Neural cell (in vitro differentiated cells): ENCODE measurements around the gene SLC9B1. TPM values are rescaled to one million over a fixed set of nuclear protein-coding genes. Genes with fewer than 3 reads are reported as not detected.

Experiments
- H2AFZ ChIP-seq: fragments of 200-600, 300-800 bp; sonication (generic), shearing (Covaris generic); 2 replicates; pipeline ENCODE4 v1.6.0; 2014; ENCODE audit warnings: low read depth, mild to moderate bottlenecking, antibody characterized with exemption, low read length, moderate library complexity
- H3F3A ChIP-seq: fragments of 200-600 bp; shearing (Covaris generic); 2 replicates; pipeline ENCODE4 v1.6.1; 2016; ENCODE audit warnings: mild to moderate bottlenecking, moderate library complexity, mixed read lengths, antibody characterized with exemption, low read length; ENCODE audit not compliant: insufficient read depth, poor library complexity, severe bottlenecking
- H3K27ac ChIP-seq: fragments of 200-600, 300-800 bp; sonication (generic), shearing (Covaris generic); 2 replicates; pipeline ENCODE4 v1.5.1; 2014; ENCODE audit warnings: mild to moderate bottlenecking, low read length, moderate library complexity
- H3K27me3 ChIP-seq: fragments of 300-800, 200-600 bp; sonication (generic), shearing (Covaris generic); 2 replicates; pipeline ENCODE4 v1.6.0; 2014; ENCODE audit warnings: mild to moderate bottlenecking, low read depth, low read length, moderate library complexity; ENCODE audit not compliant: insufficient read depth
- H3K36me3 ChIP-seq: fragments of 300-800, 200-600 bp; sonication (generic), shearing (Covaris generic); 2 replicates; pipeline ENCODE4 v1.5.1; 2014; ENCODE audit warnings: mild to moderate bottlenecking, antibody characterized with exemption, low read length, moderate library complexity; ENCODE audit not compliant: insufficient read depth
- H3K4me2 ChIP-seq: fragments of 300-800, 200-600 bp; sonication (generic), shearing (Covaris generic); 2 replicates; pipeline ENCODE4 v1.6.0; 2014; ENCODE audit warnings: mild to moderate bottlenecking, low read length
- H3K4me3 ChIP-seq: fragments of 300-800, 200-600 bp; sonication (generic), shearing (Covaris generic); 2 replicates; pipeline ENCODE4 v1.5.1; 2014; ENCODE audit warnings: mild to moderate bottlenecking, low read length, moderate library complexity
- H3K79me2 ChIP-seq: fragments of 200-600 bp; shearing (Covaris generic); replicated peaks from 2 replicates; pipeline ENCODE4 v1.6.0; 2014; ENCODE audit warnings: mild to moderate bottlenecking, low read length, moderate library complexity; ENCODE audit not compliant: insufficient read depth
- H3K9ac ChIP-seq: fragments of 300-800, 200-600 bp; sonication (generic), shearing (Covaris generic); 2 replicates; pipeline ENCODE4 v1.6.1; 2016; ENCODE audit warnings: mild to moderate bottlenecking, low read length, mixed read lengths
- H3K9me2 ChIP-seq: fragments of 200-600 bp; shearing (Covaris generic); 2 replicates; pipeline ENCODE4 v1.6.1; 2016; ENCODE audit warnings: mild to moderate bottlenecking, low read length, mixed read lengths; ENCODE audit not compliant: insufficient read depth
- H3K9me3 ChIP-seq: fragments of 200-600, 300-800 bp; sonication (generic), shearing (Covaris generic); 2 replicates; pipeline ENCODE4 v1.6.1; 2016; ENCODE audit warnings: mild to moderate bottlenecking, mixed run types, low read length, moderate library complexity, mixed read lengths
- H4K20me1 ChIP-seq: fragments of 200-600 bp; shearing (Covaris generic); 2 replicates; pipeline ENCODE4 v1.6.1; 2016; ENCODE audit warnings: mild to moderate bottlenecking, mixed run types; ENCODE audit not compliant: insufficient read depth
- CTCF ChIP-seq: fragments of 450-650 bp; IDR thresholded peaks from 2 replicates; pipeline ENCODE4 v1.5.1; 2014; ENCODE audit warnings: antibody characterized with exemption, mild to moderate bottlenecking, moderate library complexity; ENCODE audit not compliant: poor library complexity, severe bottlenecking
- EP300 ChIP-seq: fragments of 450-650 bp; conservative IDR thresholded peaks from 2 replicates; pipeline ENCODE4 v1.6.1; 2014; ENCODE audit warnings: antibody characterized with exemption, mild to moderate bottlenecking, moderate library complexity; ENCODE audit not compliant: poor library complexity, severe bottlenecking
- EZH2 ChIP-seq: fragments of 200-600, 300-800 bp; shearing (Covaris generic), sonication (generic); IDR thresholded peaks from 2 replicates; pipeline ENCODE4 v1.6.1; 2014; ENCODE audit warnings: antibody characterized with exemption, low read length, borderline replicate concordance, mild to moderate bottlenecking; ENCODE audit not compliant: insufficient read depth, poor library complexity, severe bottlenecking
- MXI1 ChIP-seq: fragments of 450-650 bp; conservative IDR thresholded peaks from 2 replicates; pipeline ENCODE4 v1.6.1; 2014; ENCODE audit warnings: antibody characterized with exemption, mild to moderate bottlenecking; ENCODE audit not compliant: poor library complexity, severe bottlenecking
- POLR2AphosphoS5 ChIP-seq: IDR thresholded peaks from 2 replicates; pipeline ENCODE4 v1.6.1; 2012
- RAD21 ChIP-seq: fragments of 450-650 bp; conservative IDR thresholded peaks from 2 replicates; pipeline ENCODE4 v1.6.1; 2014; ENCODE audit warnings: antibody characterized with exemption, mild to moderate bottlenecking, moderate library complexity
- REST ChIP-seq: IDR thresholded peaks from 2 replicates; pipeline ENCODE4 v1.6.1; 2012; ENCODE audit warnings: borderline replicate concordance
- SMC3 ChIP-seq: fragments of 450-650 bp; conservative IDR thresholded peaks from 2 replicates; pipeline ENCODE4 v1.6.1; 2014; ENCODE audit warnings: antibody characterized with exemption, mild to moderate bottlenecking, moderate library complexity; ENCODE audit not compliant: poor library complexity
- TAF1 ChIP-seq: IDR thresholded peaks from 2 replicates; pipeline ENCODE4 v1.6.1; 2012; ENCODE audit warnings: low read depth
- polyA plus RNA-seq: library from polyadenylated mRNA; depleted of rRNA; stranded (reverse); fragments of >200 nt; gene quantifications from 2 replicates; pipeline ENCODE4 v1.2.3, GENCODE V29; 2014

SLC9B1 gene
- polyA plus RNA-seq, 1 donor from 2014 or later: not detected

DNA sequence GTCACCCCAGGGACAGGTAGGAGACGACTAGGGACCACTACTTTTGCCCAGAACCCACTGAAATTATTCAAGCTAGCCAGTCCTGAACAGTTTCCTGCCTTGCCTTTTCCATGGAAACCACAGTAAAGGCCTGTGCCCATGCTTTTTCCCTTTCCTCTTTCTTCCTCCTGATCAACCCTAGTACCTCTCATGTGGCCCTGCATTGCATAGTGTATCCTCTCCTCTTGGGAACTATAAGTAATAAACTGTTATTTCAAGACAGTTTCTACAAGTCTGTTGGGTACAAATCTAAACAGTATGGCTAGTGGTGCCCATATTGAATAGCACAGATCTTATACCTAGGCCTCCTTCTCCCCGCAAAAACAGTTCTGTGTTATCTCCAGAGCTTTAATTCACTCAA, 136.2 kb downstream of the SLC9B1 start:
- H3K4me3 ChIP-seq: no peak overlapping the region
- H3K9me2 ChIP-seq: no peaks in the 10 kb centered on the region
- H3K4me2 ChIP-seq: no peak overlapping the region
- H3K9me3 ChIP-seq: no peaks in the 10 kb centered on the region
- no peak overlapping the region for H2AFZ ChIP-seq
- no peaks in the 10 kb centered on the region for H3K36me3 ChIP-seq
- TF ChIP-seq EZH2 (no peak), CTCF (no peak), POLR2AphosphoS5 (no peak), REST (no peak), SMC3 (no peak), TAF1 (no peak), MXI1 (no peak), EP300 (no peak), RAD21 (no peak)
- peaks cover 6% of the 10 kb centered on the region for H3K79me2 ChIP-seq
- H3K27me3 ChIP-seq: no peaks in the 10 kb centered on the region
- no peaks in the 10 kb centered on the region for H3F3A ChIP-seq
- no peaks in the 10 kb centered on the region for H4K20me1 ChIP-seq
- H3K27ac ChIP-seq: no peak overlapping the region
- H3K9ac ChIP-seq: no peak overlapping the region

GRCh38 chr4:102881343-102881742, 138.2 kb downstream of the SLC9B1 start:
- Histone ChIP-seq H4K20me1 (no peaks in the 10 kb centered on the region), H3K36me3 (peaks cover 5% of the 10 kb centered on the region), H3K4me2 (no peak overlapping the region), H3K9me3 (peaks cover 7% of the 10 kb centered on the region), H2AFZ (no peak overlapping the region), H3K27me3 (no peaks in the 10 kb centered on the region), H3K4me3 (no peak overlapping the region), H3K27ac (no peak overlapping the region), H3K9ac (no peak overlapping the region), H3F3A (no peaks in the 10 kb centered on the region), H3K9me2 (no peaks in the 10 kb centered on the region), H3K79me2 (peaks cover 6% of the 10 kb centered on the region)
- no peak for TF ChIP-seq CTCF
- no peak for TF ChIP-seq REST
- no peak for TF ChIP-seq RAD21
- TF ChIP-seq EZH2: no peak
- no peak for TF ChIP-seq POLR2AphosphoS5
- TF ChIP-seq EP300: no peak
- TF ChIP-seq SMC3: no peak
- no peak for TF ChIP-seq TAF1
- TF ChIP-seq MXI1: no peak
